ENCODE results near the gene GALNT10.

GALNT10 gene

DNA sequence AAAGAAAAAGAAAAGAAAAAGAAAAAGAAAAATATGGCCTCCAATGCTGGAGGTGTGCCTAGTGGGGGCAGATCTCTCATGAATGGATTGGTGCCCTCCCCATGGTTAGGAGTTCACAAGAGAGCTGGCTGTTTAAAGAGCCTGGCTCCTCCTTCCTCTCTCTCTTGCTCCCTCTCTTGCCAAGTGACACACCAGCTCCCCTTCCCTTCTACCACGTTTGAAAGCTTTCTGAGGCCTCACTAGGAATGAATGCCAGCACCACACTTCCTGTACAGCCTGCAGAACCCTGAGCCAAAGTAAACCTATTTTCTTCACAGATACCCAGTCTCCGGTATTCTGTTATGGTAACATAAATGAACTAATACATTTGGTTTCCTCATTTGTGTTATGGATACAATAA lies 14.4 kb upstream of the GALNT10 start:
- in situ Hi-C loops (cut with HindIII; ENCODE audit: low sequenced_read_pairs) = no loop called here

GRCh38 chr5:154178661-154179060 lies 11.9 kb upstream of the GALNT10 start:
- in situ Hi-C loops (cut with HindIII; ENCODE audit: low sequenced_read_pairs) = no loop called here

DNA sequence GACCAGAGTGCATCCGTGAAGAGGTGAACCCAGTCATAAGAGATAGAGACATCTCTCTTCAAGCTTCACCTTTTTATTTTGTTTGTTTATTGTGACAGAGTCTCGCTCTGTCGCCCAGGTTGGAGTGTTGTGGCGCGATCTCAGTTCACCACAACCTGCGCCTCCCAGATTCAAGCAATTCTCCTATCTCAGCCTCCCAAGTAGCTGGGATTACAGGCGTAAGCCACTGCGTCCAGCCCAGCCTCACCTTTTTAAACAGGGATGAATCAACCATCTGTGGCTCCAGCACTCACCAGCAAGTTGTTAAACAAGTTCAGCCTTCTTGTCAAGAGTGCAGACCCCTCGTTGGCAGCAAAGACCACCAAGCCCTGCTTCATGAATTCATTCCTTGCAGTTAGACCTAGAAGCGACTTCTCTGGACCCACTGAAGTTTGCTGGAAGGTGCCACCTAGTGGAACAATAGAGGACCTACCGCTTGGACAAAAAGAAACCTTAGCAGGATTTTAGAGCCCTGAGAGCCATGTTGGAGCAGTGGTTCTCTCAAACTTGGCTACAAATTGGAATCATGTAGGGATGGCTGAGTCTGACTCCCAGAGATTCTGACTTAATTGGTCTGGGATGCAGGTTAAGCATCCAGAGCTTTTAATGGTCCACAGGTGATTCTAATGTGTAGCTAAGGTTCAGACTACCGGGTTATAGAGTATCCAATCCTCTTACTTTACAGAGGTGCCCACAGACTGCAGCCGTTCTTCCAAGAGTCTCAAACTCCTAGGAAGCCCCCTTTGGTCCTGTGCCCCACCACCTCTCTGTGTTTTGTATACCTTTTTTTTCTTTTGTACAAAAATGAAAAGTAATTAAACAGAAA lies 10.5 kb upstream of the GALNT10 start:
- in situ Hi-C loops (cut with HindIII; ENCODE audit: low sequenced_read_pairs) = no loop called here

DNA sequence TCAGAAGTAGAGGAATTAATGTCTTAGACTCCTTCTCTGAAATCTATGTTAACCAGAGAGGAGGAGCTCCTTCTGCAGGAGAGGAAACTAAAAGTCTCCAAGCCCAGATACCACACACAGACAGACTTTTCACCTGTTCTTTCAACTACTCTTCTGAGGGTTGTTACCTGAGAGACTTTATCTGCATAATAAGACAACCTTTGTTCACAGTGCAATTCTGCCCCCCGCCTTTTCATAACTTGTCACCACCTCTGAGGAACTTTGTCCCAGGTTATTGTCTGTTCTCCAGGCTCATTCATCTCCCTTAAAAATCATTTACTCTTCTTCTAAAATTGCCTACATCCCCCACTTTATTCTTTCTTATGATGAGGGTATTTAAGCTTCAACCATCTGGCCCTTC lies 9.4 kb upstream of the GALNT10 start:
- in situ Hi-C loops (cut with HindIII; ENCODE audit: low sequenced_read_pairs) = no loop called here

DNA sequence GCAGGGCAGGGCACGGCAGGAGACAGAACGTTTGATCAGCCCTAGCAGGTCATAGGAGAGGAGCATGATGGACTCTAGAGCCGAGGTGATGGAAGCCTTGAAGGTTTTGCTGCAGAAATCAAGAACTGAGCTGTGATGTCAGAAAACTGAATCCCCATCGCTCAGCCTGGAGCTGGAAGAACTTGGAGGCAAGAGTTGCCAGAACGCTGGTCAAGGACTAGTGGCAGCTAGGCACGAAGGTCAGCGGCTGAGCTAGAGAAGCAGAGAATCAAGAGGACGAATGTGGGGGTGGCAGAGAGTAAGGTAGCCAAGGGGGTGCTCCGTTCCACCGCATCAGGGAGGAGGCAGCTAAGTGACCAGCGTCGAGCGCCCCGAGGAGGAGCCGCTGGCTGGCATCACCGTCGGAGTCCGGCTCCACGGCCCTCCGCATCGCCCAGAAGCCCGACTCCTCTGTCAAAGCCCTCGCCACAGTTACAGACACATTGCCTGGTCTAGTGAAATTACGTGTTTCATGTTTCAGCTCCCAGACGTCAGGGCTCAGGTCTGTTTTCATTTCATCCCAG lies 1.2 kb upstream of the GALNT10 start:
- in situ Hi-C loops (cut with HindIII; ENCODE audit: low sequenced_read_pairs) = no loop called here

DNA sequence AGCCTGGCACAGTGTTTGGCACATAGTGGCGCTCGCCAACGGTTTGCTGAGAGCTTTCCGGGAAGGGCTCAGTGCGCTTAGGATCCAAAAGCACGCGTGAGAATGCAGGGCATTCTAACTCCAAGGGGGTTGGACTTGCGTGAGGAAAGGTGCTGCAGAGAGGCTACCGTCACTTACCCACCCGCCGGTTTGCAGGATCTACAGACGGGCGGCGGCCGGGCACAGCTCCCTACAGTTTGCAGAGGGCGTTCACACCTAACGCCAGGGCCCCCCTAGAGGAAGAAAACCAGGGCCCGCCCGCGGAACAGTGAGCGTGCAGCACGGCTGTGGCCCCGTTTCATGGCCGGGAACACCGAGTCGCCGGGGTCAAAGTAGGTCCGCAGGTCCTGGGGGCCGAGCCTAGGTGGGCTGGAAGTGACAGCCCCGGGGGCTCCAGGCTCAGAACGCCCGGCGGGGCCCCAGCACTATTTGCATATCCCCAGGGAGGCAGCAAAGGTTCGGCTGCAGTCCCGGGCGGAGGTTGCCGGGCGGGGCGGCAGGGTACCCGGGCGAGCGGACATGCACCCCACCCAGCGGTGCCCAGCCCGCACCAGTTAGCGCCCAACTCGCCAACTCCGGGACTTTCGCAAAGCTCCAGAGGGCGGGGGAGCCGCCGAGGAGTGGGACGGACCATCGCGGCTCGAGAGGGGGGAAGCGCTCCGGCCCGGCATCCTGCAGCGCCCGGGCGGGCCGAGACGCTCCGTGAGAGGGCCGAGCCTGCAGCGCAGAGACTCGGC lies 526 bp upstream of the GALNT10 start:
- in situ Hi-C loops (cut with HindIII; ENCODE audit: low sequenced_read_pairs) = no loop called here

- in situ Hi-C loops (cut with HindIII; ENCODE audit: low sequenced_read_pairs) = no loop called here
Observed at GRCh38 chr5:154191467-154192261, 1.1 kb downstream of the GALNT10 start.

DNA sequence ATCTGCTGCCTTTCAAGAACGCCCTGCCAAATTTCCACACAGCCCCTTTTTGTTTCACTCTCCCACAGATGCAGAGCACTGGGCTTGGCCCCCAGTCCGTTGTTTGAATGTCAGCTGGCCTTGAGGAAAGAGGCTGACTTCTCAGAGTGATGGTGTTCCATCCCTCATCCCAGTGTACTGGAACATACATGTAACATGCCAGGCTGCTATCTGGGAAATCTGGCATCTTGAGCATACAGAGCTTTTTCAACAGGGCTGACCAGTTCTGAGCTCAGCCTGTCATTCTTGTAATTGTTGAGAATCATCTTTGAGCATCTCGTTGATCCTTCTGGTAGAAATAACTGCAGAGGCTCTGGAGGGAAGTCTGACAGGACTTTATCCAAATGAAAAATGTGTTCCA lies 2.8 kb downstream of the GALNT10 start:
- in situ Hi-C loops (cut with HindIII; ENCODE audit: low sequenced_read_pairs) = no loop called here

- in situ Hi-C loops (cut with HindIII; ENCODE audit: low sequenced_read_pairs) = no loop called here
Observed at GRCh38 chr5:154193701-154194121, 3.2 kb downstream of the GALNT10 start.

GRCh38 chr5:154194345-154195329 lies 4.1 kb downstream of the GALNT10 start:
- in situ Hi-C loops (cut with HindIII; ENCODE audit: low sequenced_read_pairs) = loop anchor here (5.0 kb wide), 1 partner anchor 38 kb away; no protein-coding TSS in a partner anchor

DNA sequence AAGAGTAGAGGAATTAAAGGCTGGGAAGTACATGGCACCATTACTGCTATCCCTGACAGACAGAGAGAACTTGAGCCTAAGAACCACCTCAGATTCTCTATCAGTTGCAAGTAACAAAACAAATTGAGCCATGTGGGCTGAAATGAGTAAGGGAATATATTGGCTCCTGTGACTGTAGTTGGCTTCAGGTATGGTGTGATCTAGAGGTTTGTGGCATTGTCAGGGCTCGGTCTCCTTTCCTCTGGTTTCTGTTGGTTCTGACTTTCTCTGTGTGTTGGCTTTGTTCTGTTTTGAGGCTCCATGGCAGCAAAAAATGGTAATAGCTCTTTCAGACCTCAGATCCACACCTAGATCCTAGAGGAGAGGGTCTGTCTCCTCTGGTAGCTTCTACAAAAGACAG lies 5.7 kb downstream of the GALNT10 start:
- in situ Hi-C loops (cut with HindIII; ENCODE audit: low sequenced_read_pairs) = loop anchor here (5.0 kb wide), 1 partner anchor 36 kb away; no protein-coding TSS in a partner anchor

GRCh38 chr5:154196955-154197652 lies 6.6 kb downstream of the GALNT10 start:
- in situ Hi-C loops (cut with HindIII; ENCODE audit: low sequenced_read_pairs) = loop anchor here (5.0 kb wide), 1 partner anchor 35 kb away; no protein-coding TSS in a partner anchor

DNA sequence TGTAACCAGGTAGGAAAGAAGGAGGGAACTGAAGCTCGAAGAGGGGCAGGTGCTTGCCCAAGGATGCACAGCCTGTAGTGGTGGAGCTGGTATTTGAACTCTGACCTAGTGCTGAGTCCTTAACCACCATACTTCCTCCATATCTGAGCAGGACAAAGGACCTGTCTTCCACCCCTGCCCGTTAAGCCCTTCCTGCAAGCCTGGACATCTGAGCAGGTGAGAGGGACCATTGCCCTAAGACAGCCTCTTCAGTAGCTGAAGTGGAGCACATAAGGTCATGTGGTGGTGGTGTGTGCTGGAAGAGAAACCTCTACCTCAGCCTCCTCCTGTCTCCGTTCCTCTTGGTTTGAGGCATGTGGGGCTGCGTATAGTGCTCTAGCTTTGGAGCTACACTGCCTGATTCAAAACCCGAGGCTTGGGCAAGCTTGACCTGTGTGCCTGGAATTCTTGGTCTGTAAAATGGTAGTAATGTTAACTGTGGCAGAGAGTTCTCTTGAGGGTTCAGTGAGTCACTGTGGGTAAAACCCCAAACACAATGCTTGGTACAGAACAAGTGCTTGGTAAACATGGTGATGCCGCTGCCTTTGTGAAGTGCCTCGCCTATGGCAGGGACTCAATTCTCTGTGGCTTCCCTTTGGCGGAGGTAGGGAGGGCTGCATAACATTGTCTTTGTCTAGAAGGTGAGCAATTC lies 7.4 kb downstream of the GALNT10 start:
- in situ Hi-C loops (cut with HindIII; ENCODE audit: low sequenced_read_pairs) = loop anchor here (5.0 kb wide), 1 partner anchor 34 kb away; no protein-coding TSS in a partner anchor

DNA sequence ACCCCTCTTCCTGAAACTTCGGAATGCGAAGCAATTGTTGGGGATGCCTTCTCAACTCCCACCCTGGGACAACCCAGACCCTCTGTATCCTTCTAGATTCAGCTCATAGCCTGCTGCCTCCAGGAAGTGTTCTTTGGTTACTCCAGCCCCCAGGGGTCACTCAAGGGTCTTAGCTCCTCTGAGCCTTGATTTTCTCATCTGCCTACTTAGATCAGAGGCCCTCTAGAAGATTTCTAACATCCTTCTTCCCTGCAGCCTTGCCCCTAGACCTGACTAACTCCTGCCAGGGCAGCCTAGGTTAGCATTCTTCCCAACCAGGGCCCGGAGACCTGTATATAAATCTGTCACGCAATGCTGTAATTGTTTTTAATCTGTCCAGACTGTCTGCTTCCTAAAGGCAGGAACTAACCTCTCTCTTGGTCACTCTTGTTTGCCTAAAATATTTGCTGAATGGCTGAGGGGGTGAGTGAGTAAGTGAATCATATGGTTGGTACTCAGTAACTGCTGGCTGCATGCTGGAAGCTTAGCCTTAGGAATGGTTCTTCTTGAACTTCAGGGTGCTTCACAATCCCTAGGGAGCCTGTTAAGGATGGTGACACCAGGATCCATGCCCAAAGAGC lies 8.2 kb downstream of the GALNT10 start:
- in situ Hi-C loops (cut with HindIII; ENCODE audit: low sequenced_read_pairs) = loop anchor here (5.0 kb wide), 1 partner anchor 34 kb away; no protein-coding TSS in a partner anchor

DNA sequence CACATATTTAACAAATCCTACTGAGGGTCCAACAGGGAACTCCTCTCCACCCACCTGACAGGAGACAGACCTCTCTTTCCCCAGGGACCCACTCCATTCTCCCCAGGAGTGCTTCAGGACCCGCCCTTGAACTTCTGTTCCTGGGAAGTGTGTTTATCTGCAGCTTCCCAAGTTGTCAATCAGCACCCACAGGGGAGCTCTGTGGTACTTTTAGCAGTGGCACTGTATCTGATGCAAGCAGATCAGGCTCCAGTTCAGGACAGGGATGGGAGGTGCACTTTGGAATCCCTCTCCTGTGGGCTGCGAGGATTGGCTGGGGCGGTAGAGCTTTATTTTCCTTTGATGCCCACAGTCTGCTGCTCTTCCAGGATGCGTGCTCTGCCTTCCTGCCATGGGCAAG lies 8.7 kb downstream of the GALNT10 start:
- in situ Hi-C loops (cut with HindIII; ENCODE audit: low sequenced_read_pairs) = loop anchor here (5.0 kb wide), 1 partner anchor 33 kb away; no protein-coding TSS in a partner anchor

DNA sequence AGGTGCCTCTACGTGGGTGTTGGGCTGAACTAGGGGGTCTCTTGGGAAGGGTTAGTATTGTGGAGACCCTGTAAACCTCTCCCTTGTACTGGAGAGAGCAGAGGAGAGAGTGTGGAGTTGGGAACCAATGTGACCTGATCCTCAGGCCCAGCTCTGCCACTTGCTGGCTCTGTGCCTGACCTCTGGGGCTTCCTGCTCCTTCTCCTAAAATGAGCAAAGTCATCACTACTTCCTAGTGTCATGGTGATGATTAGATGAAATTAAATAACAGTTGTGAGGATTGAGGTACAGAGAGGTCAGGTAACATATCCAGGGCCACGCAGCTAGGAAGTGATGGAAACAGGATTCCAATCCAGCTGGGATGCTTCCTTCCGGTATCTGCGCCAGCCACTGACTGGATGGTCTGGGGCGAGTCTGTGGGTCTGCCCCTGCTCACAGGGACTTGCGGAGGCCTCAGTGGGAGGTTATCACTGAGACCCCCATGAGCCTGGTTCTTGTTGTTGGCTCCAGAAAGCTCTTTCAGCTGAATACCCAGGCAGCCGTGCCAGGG lies 9.2 kb downstream of the GALNT10 start:
- in situ Hi-C loops (cut with HindIII; ENCODE audit: low sequenced_read_pairs) = loop anchor here (5.0 kb wide), 1 partner anchor 33 kb away; no protein-coding TSS in a partner anchor

- in situ Hi-C loops (cut with HindIII; ENCODE audit: low sequenced_read_pairs) = no loop called here
Observed at GRCh38 chr5:154200221-154200620, 9.7 kb downstream of the GALNT10 start.
